ENCODE measurements around the gene IFNA8. TPM values are rescaled to one million over a fixed set of nuclear protein-coding genes. Genes with fewer than 3 reads are reported as not detected.

IFNA8 gene
- polyA plus RNA-seq, 3 donors: not detected

GRCh38 chr9:21385131-21385670, 23.7 kb upstream of the IFNA8 start, which contains the start of gene IFNA2:
TSS of gene IFNA2 (minus strand) at chr9:21385398. CDS start at chr9:21385329, 69 bp downstream.
- Histone ChIP-seq H3K27me3 (ENCODE audit: control insufficient read depth in 2 of 2, insufficient read depth in 2 of 2, low read length in 2 of 2) (peaks cover 74 to 90% of the 10 kb centered on the region in 2 donors), H4K20me1 (ENCODE audit: insufficient read depth, low read length) (no peaks in the 10 kb centered on the region), H2AFZ (ENCODE audit: insufficient read depth, low read depth, low read length, poor library complexity, severe bottlenecking) (no peak within 1 kb of the TSS), H3K9ac (ENCODE audit: insufficient read depth, low read length, poor library complexity, severe bottlenecking) (no peak within 1 kb of the TSS), H3K79me2 (ENCODE audit: insufficient read depth, low read length) (no peaks in the 10 kb centered on the region), H3K36me3 (replicated peaks in 1 of 2; ENCODE audit: control insufficient read depth in 1 of 2, insufficient read depth in 2 of 2, low read length in 2 of 2) (no peaks in the 10 kb centered on the region), H3K4me3 (replicated peaks in 1 of 3; ENCODE audit: low read depth in 2 of 3, low read length in 3 of 3) (no peak within 1 kb of the TSS), H3K27ac (ENCODE audit: low read depth in 1 of 2, low read length in 2 of 2) (no peak within 1 kb of the TSS), H3K4me2 (replicated peaks; ENCODE audit: extremely low read depth, low read length, poor library complexity, severe bottlenecking) (no peak within 1 kb of the TSS), H3K9me3 (replicated peaks in 1 of 2; ENCODE audit: control insufficient read depth in 1 of 2, insufficient read depth in 1 of 2, low read length in 2 of 2) (no peaks in the 10 kb centered on the region), H3K4me1 (ENCODE audit: control insufficient read depth in 1 of 2, insufficient read depth in 2 of 2, low read length in 2 of 2) (peaks cover 24 to 26% of the 10 kb centered on the region in 2 donors)
- TF ChIP-seq CTCF (IDR thresholded peaks at IDR 0.05): no peak
- intact Hi-C loops (cut with micrococcal nuclease): loop anchor here in 1 of 2 donors (10.0 kb wide), 1 partner anchor 50 kb away; the partner anchor contains the start of gene KLHL9
- Mint-ChIP-seq H3K27ac (peak within 1 kb of the TSS in 1 of 7 donors; percentile 11), H3K4me3 (peak within 1 kb of the TSS in 1 of 2 donors; percentile 82), H3K9me3 (peaks cover 0 to 4% (median 0%) of the 10 kb centered on the region in 7 donors), H3K36me3 (no peaks in the 10 kb centered on the region), H3K4me1 (peaks cover 31% of the 10 kb centered on the region), H3K27me3 (ENCODE audit: low read depth in 3 of 3) (peaks cover 61 to 67% (median 63%) of the 10 kb centered on the region in 3 donors)
- DNase-seq: peak in 2 of 3 donors; percentile 31 to 44
- WGBS (ENCODE audit: insufficient coverage): 0% methylated on average over 1 of the region's 1 CpG

- H3K79me2 ChIP-seq (ENCODE audit: insufficient read depth, low read length): no peaks in the 10 kb centered on the region
- no peaks in the 10 kb centered on the region for H3K36me3 ChIP-seq (replicated peaks in 1 of 2; ENCODE audit: control insufficient read depth in 1 of 2, insufficient read depth in 2 of 2, low read length in 2 of 2)
- no peaks in the 10 kb centered on the region for H4K20me1 ChIP-seq (ENCODE audit: insufficient read depth, low read length)
- no peak overlapping the region for H3K27ac Mint-ChIP-seq
- H3K36me3 Mint-ChIP-seq: no peaks in the 10 kb centered on the region
- H3K27ac ChIP-seq (ENCODE audit: low read depth in 1 of 2, low read length in 2 of 2): no peak overlapping the region
- H3K4me3 Mint-ChIP-seq: peak overlapping the region in 1 of 2 donors; percentile 49
- peaks cover 7% of the 10 kb centered on the region for H3K4me1 Mint-ChIP-seq
- H3K27me3 ChIP-seq (ENCODE audit: control insufficient read depth in 2 of 2, insufficient read depth in 2 of 2, low read length in 2 of 2): peaks cover 85 to 96% of the 10 kb centered on the region in 2 donors
- no peak overlapping the region for H3K9ac ChIP-seq (ENCODE audit: insufficient read depth, low read length, poor library complexity, severe bottlenecking)
- no peak for DNase-seq
- no peak overlapping the region for H3K4me2 ChIP-seq (replicated peaks; ENCODE audit: extremely low read depth, low read length, poor library complexity, severe bottlenecking)
- H3K9me3 ChIP-seq (replicated peaks in 1 of 2; ENCODE audit: control insufficient read depth in 1 of 2, insufficient read depth in 1 of 2, low read length in 2 of 2): no peaks in the 10 kb centered on the region
- H3K4me1 ChIP-seq (ENCODE audit: control insufficient read depth in 1 of 2, insufficient read depth in 2 of 2, low read length in 2 of 2): peaks cover 8 to 10% of the 10 kb centered on the region in 2 donors
- TF ChIP-seq CTCF (IDR thresholded peaks at IDR 0.05): no peak
- intact Hi-C loops (cut with micrococcal nuclease): loop anchor here in 1 of 2 donors (10.0 kb wide), 1 partner anchor 67 kb away; no protein-coding TSS in a partner anchor
- no peak overlapping the region for H3K4me3 ChIP-seq (replicated peaks in 1 of 3; ENCODE audit: low read depth in 2 of 3, low read length in 3 of 3)
- H3K27me3 Mint-ChIP-seq (ENCODE audit: low read depth in 3 of 3): peaks cover 69 to 85% (median 82%) of the 10 kb centered on the region in 3 donors
- peaks cover 0 to 3% (median 0%) of the 10 kb centered on the region in 7 donors for H3K9me3 Mint-ChIP-seq
- WGBS (ENCODE audit: insufficient coverage): 91% methylated on average over 5 of the region's 6 CpGs
- H2AFZ ChIP-seq (ENCODE audit: insufficient read depth, low read depth, low read length, poor library complexity, severe bottlenecking): no peak overlapping the region
These were observed 16.6 kb upstream of the IFNA8 start for GRCh38 chr9:21392270-21392669.

Data from CD14-positive monocyte (primary cell).